H9 (cell line): ENCODE data around the gene NUP58. TPM values are rescaled to one million over a fixed set of nuclear protein-coding genes. Genes with fewer than 3 reads are reported as not detected.

Source experiments
- DNase-seq: peaks from one replicate; pipeline ENCODE4 v3.0.0-alpha.2; 2017
- H2AFZ ChIP-seq: one replicate; pipeline ENCODE4 v1.6.1; 2013; ENCODE audit warnings: mild to moderate bottlenecking, low read length, control low read depth, moderate library complexity
- H2AK5ac ChIP-seq: 2 replicates; pipeline ENCODE4 v1.6.1; 2013; ENCODE audit warnings: low read length, control low read depth, mixed read lengths; ENCODE audit not compliant: insufficient read length
- H2BK120ac ChIP-seq: one replicate; pipeline ENCODE4 v1.6.1; 2013; ENCODE audit warnings: low read depth, mild to moderate bottlenecking, low read length, control low read depth, inconsistent platforms; ENCODE audit not compliant: poor library complexity, severe bottlenecking
- H2BK12ac ChIP-seq: 2 replicates; pipeline ENCODE4 v1.6.1; 2013; ENCODE audit warnings: low read length, control low read depth, mixed read lengths, low read depth; ENCODE audit not compliant: insufficient read length
- H2BK15ac ChIP-seq: 2 replicates; pipeline ENCODE4 v1.6.1; 2013; ENCODE audit warnings: low read depth, low read length, control low read depth
- H2BK20ac ChIP-seq: one replicate; pipeline ENCODE4 v1.6.1; 2013; ENCODE audit warnings: low read depth, mild to moderate bottlenecking, low read length, control low read depth, inconsistent platforms; ENCODE audit not compliant: poor library complexity, severe bottlenecking
- H2BK5ac ChIP-seq: 2 replicates; pipeline ENCODE4 v1.6.1; 2013; ENCODE audit warnings: low read length, control low read depth, mixed read lengths; ENCODE audit not compliant: insufficient read length
- H3K14ac ChIP-seq: 2 replicates; pipeline ENCODE4 v1.6.1; 2013; ENCODE audit warnings: low read length, control low read depth; ENCODE audit not compliant: insufficient read depth
- H3K18ac ChIP-seq: 2 replicates; pipeline ENCODE4 v1.6.1; 2013; ENCODE audit warnings: low read depth, mild to moderate bottlenecking, mixed read lengths, low read length, control low read depth; ENCODE audit not compliant: insufficient read length
- H3K23ac ChIP-seq: 2 replicates; pipeline ENCODE4 v1.6.1; 2013; ENCODE audit warnings: low read length, control low read depth, mixed read lengths, low read depth; ENCODE audit not compliant: insufficient read length
- H3K23me2 ChIP-seq: 2 replicates; pipeline ENCODE4 v1.6.1; 2013; ENCODE audit warnings: low read depth, mild to moderate bottlenecking, mixed read lengths, low read length, control low read depth; ENCODE audit not compliant: insufficient read length, poor library complexity, severe bottlenecking
- H3K27ac ChIP-seq: 2 replicates; pipeline ENCODE4 v1.5.1; 2013; ENCODE audit warnings: low read length, control low read depth, mixed read lengths, low read depth; ENCODE audit not compliant: insufficient read length
- H3K27me3 ChIP-seq: 2 replicates; pipeline ENCODE4 v1.6.1; 2013; ENCODE audit warnings: low read length, control low read depth, inconsistent platforms; ENCODE audit not compliant: insufficient read depth
- H3K4ac ChIP-seq: 2 replicates; pipeline ENCODE4 v1.6.1; 2013; ENCODE audit warnings: low read depth, mild to moderate bottlenecking, control low read depth, inconsistent platforms, low read length, moderate library complexity
- H3K4me1 ChIP-seq: 2 replicates; pipeline ENCODE4 v1.6.1; 2013; ENCODE audit warnings: low read length, control low read depth, inconsistent platforms; ENCODE audit not compliant: insufficient read depth
- H3K4me2 ChIP-seq: 2 replicates; pipeline ENCODE4 v1.6.1; 2013; ENCODE audit warnings: low read length, control low read depth, mixed read lengths; ENCODE audit not compliant: insufficient read length, insufficient read depth
- H3K56ac ChIP-seq: 2 replicates; pipeline ENCODE4 v1.6.1; 2013; ENCODE audit warnings: low read depth, mild to moderate bottlenecking, mixed read lengths, low read length, control low read depth; ENCODE audit not compliant: insufficient read length
- H3K79me1 ChIP-seq: 2 replicates; pipeline ENCODE4 v1.6.1; 2013; ENCODE audit warnings: low read depth, mild to moderate bottlenecking, moderate library complexity, low read length, control low read depth, inconsistent platforms; ENCODE audit not compliant: insufficient read depth, poor library complexity, severe bottlenecking
- H3K79me2 ChIP-seq: 2 replicates; pipeline ENCODE4 v1.6.1; 2013; ENCODE audit warnings: low read length, control low read depth, inconsistent platforms; ENCODE audit not compliant: insufficient read depth
- H3K9ac ChIP-seq: 2 replicates; pipeline ENCODE4 v1.6.1; 2013; ENCODE audit warnings: low read length, control low read depth, mixed read lengths; ENCODE audit not compliant: insufficient read length; ENCODE audit errors: extremely low read depth
- H3K9me3 ChIP-seq: one replicate; pipeline ENCODE4 v1.6.1; 2013; ENCODE audit warnings: low read depth, low read length, inconsistent platforms; ENCODE audit not compliant: control insufficient read depth
- H3T11ph ChIP-seq: one replicate; pipeline ENCODE4 v1.6.1; 2013; ENCODE audit warnings: mild to moderate bottlenecking, low read length, control low read depth, inconsistent platforms
- H4K20me1 ChIP-seq: one replicate; pipeline ENCODE4 v1.6.1; 2013; ENCODE audit not compliant: control insufficient read depth, insufficient read length, insufficient read depth
- H4K5ac ChIP-seq: 2 replicates; pipeline ENCODE4 v1.6.1; 2013; ENCODE audit warnings: low read depth, mild to moderate bottlenecking, mixed read lengths, low read length, control low read depth; ENCODE audit not compliant: insufficient read length
- H4K8ac ChIP-seq: replicated peaks from 2 replicates; pipeline ENCODE4 v1.6.1; 2013; ENCODE audit warnings: low read length, control low read depth, mixed read lengths, low read depth; ENCODE audit not compliant: insufficient read length
- H4K91ac ChIP-seq: 2 replicates; pipeline ENCODE4 v1.6.1; 2013; ENCODE audit warnings: low read depth, mild to moderate bottlenecking, moderate library complexity, mixed read lengths, low read length, control low read depth; ENCODE audit not compliant: insufficient read length
- H3K27ac Mint-ChIP-seq, 3 experiments: 2 replicates in 2 of 3; 3 replicates in 1 of 3; pipeline ENCODE4 v1.8.0; 2020 to 2021; ENCODE audit warnings: mixed read lengths in 3 of 3, mild to moderate bottlenecking in 1 of 3, moderate library complexity in 1 of 3
- H3K27me3 Mint-ChIP-seq: 2 replicates; pipeline ENCODE4 v1.8.0; 2021; ENCODE audit warnings: low read depth, mild to moderate bottlenecking, moderate library complexity, mixed read lengths
- H3K36me3 Mint-ChIP-seq, 3 experiments: 2 replicates in 2 of 3; 3 replicates in 1 of 3; pipeline ENCODE4 v1.8.0; 2020 to 2021; ENCODE audit warnings: low read depth in 3 of 3, mixed read lengths in 3 of 3; ENCODE audit not compliant: insufficient read depth in 1 of 3
- H3K4me1 Mint-ChIP-seq, 2 experiments: 2 replicates each; pipeline ENCODE4 v1.8.0; 2020; ENCODE audit warnings: mixed read lengths in 2 of 2
- H3K4me3 Mint-ChIP-seq, 2 experiments: 2 replicates in 1 of 2; 3 replicates in 1 of 2; pipeline ENCODE4 v1.8.0; 2020 to 2021; ENCODE audit warnings: mild to moderate bottlenecking in 2 of 2, mixed read lengths in 2 of 2, moderate library complexity in 1 of 2
- H3K9me3 Mint-ChIP-seq, 2 experiments: 2 replicates in 1 of 2; 3 replicates in 1 of 2; pipeline ENCODE4 v1.8.0; 2020; ENCODE audit warnings: mild to moderate bottlenecking in 2 of 2, mixed read lengths in 2 of 2, moderate library complexity in 1 of 2
- total RNA-seq: library from RNA; stranded (reverse); gene quantifications from 2 replicates; pipeline ENCODE4 v1.2.1, GENCODE V29; 2021
- TF ChIP-seq, protein P1 (sequence below): fragments of 200-600 bp; sonication (generic); conservative IDR thresholded peaks from 3 replicates; pipeline ENCODE4 v1.8.0; 2021; ENCODE audit warnings: antibody characterized with exemption, mild to moderate bottlenecking

The NUP58 gene
- total RNA-seq, 1 experiment from 2014 or later = 77.6 TPM

DNA sequence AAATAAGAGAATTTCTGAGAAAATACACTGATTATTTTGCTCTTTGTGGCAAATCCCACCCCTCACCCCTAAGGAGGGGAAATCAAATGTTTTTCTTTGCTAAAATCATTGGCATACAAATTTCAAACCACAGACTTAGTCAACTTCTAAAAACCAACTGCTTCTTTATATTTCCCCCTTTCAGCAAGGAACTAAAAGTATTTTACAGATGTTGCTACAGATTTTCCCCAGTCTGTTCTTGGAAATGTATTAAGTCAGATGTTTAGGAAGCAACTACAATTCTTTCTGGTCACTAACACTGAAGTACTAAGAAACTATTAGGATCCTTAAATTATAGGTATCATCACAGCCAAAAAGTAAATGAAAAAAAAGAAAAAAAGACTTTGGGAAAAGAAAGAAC is 21.0 kb upstream of the NUP58 start:
- Histone ChIP-seq H3K79me1 (no peaks in the 10 kb centered on the region), H3K56ac (no peak overlapping the region), H3K27me3 (no peaks in the 10 kb centered on the region), H2BK120ac (no peak overlapping the region), H3T11ph (no peak overlapping the region), H4K5ac (no peak overlapping the region), H3K18ac (no peak overlapping the region), H2AK5ac (no peak overlapping the region), H3K23me2 (no peaks in the 10 kb centered on the region), H2BK5ac (no peak overlapping the region), H4K91ac (no peak overlapping the region), H3K4me2 (no peak overlapping the region), H3K79me2 (no peaks in the 10 kb centered on the region), H3K23ac (no peak overlapping the region), H3K9ac (no peak overlapping the region), H4K8ac (no peak overlapping the region), H3K4me1 (no peaks in the 10 kb centered on the region), H3K14ac (no peak overlapping the region), H2BK20ac (no peak overlapping the region), H4K20me1 (no peaks in the 10 kb centered on the region), H3K27ac (no peak overlapping the region), H2BK12ac (no peak overlapping the region), H3K9me3 (no peaks in the 10 kb centered on the region), H3K4ac (no peak overlapping the region), H2AFZ (no peak overlapping the region), H2BK15ac (no peak overlapping the region)
- Mint-ChIP-seq H3K9me3 (no peaks in the 10 kb centered on the region), H3K36me3 (no peaks in the 10 kb centered on the region), H3K27me3 (no peaks in the 10 kb centered on the region), H3K27ac (peak overlapping the region in 1 of 3 experiments; percentile 58; a peak in 1 of 7 replicates), H3K4me3 (no peak overlapping the region), H3K4me1 (peaks cover 5 to 12% of the 10 kb centered on the region in 2 experiments; a peak in 3 of 4 replicates)
- TF ChIP-seq, protein P1, sequence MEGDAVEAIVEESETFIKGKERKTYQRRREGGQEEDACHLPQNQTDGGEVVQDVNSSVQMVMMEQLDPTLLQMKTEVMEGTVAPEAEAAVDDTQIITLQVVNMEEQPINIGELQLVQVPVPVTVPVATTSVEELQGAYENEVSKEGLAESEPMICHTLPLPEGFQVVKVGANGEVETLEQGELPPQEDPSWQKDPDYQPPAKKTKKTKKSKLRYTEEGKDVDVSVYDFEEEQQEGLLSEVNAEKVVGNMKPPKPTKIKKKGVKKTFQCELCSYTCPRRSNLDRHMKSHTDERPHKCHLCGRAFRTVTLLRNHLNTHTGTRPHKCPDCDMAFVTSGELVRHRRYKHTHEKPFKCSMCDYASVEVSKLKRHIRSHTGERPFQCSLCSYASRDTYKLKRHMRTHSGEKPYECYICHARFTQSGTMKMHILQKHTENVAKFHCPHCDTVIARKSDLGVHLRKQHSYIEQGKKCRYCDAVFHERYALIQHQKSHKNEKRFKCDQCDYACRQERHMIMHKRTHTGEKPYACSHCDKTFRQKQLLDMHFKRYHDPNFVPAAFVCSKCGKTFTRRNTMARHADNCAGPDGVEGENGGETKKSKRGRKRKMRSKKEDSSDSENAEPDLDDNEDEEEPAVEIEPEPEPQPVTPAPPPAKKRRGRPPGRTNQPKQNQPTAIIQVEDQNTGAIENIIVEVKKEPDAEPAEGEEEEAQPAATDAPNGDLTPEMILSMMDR = no peak
- DNase-seq = no peak
